ENCODE measurements around the gene SAMD4B. TPM values are rescaled to one million over a fixed set of nuclear protein-coding genes. Genes with fewer than 3 reads are reported as not detected.

Gene SAMD4B
- total RNA-seq, 4 donors from 2014 or later: 55.9 to 87.7 (median 73.2) TPM

DNA sequence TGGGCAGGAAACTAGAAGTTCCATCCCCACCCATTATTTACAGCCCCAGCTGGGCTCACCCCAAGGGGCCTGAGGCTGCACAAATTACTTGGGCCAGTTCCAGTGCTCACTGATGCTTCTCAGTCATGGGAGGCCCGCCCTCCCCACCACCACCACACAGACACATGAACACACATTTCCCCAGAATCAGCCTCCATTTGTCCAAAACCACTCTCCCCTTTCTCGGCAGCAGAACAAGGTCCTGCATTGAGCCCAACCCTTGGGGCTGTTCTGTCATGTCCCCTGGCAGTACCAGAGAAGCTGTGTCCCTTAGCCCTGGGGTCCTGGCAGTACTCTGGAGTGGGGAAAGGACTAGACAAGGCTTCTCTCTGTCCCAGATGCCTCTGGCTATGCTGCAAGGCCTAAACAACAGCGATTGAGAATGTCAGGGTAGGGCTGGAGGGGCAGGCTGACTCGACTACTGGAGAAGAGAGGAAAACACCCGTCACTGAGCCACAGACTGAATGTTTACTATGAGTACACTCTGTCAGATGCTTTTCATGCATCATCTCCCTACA is 21.8 kb downstream of the SAMD4B start:
- TF ChIP-seq, protein P1, sequence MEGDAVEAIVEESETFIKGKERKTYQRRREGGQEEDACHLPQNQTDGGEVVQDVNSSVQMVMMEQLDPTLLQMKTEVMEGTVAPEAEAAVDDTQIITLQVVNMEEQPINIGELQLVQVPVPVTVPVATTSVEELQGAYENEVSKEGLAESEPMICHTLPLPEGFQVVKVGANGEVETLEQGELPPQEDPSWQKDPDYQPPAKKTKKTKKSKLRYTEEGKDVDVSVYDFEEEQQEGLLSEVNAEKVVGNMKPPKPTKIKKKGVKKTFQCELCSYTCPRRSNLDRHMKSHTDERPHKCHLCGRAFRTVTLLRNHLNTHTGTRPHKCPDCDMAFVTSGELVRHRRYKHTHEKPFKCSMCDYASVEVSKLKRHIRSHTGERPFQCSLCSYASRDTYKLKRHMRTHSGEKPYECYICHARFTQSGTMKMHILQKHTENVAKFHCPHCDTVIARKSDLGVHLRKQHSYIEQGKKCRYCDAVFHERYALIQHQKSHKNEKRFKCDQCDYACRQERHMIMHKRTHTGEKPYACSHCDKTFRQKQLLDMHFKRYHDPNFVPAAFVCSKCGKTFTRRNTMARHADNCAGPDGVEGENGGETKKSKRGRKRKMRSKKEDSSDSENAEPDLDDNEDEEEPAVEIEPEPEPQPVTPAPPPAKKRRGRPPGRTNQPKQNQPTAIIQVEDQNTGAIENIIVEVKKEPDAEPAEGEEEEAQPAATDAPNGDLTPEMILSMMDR (IDR thresholded peaks at IDR 0.05): no peak
- peak; percentile 2 for ATAC-seq (ENCODE audit: low FRiP score)
- no peak for DNase-seq (ENCODE audit: low spot score)

DNA sequence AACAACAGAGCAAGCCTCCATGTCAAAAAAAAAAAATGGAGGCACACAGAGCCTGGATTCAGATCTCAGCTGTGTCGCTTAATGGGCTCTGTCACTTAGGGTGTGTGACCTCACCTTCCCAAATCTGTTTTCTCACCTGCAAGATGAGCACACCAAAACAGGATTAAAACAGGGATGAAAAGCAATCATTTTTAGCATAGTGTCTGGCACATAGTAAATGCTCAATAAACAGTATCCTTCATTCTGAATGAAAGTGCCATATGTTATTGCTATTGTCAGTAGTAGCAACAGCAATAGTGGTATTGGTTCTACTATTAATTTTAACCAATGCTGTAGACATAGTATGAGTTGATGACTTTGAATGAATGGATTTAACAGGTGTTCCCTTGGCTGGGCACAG is 23.3 kb downstream of the SAMD4B start:
- DNase-seq (ENCODE audit: low spot score): no peak
- ATAC-seq (ENCODE audit: low FRiP score): no peak
- TF ChIP-seq, protein P1 (IDR thresholded peaks at IDR 0.05): no peak

DNA sequence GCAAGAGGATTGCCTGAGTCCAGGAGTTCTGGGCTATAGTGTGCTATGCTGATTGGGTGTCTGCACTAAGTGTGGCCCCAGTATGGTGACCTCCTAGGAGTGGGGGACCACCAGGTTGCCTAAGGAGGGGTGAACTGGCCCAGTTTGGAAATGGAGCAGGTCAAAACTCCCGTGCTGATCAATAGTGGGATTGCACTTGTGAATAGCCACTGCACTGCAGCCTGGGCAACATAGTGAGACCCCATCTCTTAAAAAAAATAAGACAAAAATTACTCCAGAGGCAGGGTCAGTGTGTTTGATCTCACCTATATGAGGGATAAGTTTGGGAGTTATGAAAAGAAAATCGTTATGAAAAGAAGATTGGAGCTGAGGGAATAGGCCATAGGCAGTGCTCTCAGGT is 27.0 kb downstream of the SAMD4B start:
- DNase-seq (ENCODE audit: low spot score) (no peak), ATAC-seq (ENCODE audit: low FRiP score) (no peak)

DNA sequence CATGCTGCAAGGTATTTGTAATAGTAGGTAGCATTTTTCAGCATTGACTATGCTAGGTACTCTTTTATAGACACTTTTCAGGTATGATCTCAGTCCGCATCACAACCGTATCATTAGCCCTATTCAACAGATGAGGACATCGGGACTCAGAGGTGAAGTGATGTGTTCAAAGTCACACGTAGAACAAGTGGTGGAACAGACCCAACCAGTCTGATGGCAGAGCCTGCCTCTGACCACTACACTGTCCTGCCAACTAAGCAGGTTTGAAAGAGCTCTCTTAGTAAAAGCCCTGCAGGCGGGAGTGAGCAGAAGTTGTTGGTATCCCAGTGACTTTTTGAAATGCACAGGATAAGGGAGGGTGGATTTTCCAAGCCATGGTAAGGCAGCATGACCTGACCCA is 28.5 kb downstream of the SAMD4B start:
- no peak for DNase-seq (ENCODE audit: low spot score)
- TF ChIP-seq, protein P1 (IDR thresholded peaks at IDR 0.05): no peak
- ATAC-seq (ENCODE audit: low FRiP score): no peak

More for the DNA sequence above, 27.0 kb downstream of the SAMD4B start:
- TF ChIP-seq, protein P1 (IDR thresholded peaks at IDR 0.05): no peak

DNA sequence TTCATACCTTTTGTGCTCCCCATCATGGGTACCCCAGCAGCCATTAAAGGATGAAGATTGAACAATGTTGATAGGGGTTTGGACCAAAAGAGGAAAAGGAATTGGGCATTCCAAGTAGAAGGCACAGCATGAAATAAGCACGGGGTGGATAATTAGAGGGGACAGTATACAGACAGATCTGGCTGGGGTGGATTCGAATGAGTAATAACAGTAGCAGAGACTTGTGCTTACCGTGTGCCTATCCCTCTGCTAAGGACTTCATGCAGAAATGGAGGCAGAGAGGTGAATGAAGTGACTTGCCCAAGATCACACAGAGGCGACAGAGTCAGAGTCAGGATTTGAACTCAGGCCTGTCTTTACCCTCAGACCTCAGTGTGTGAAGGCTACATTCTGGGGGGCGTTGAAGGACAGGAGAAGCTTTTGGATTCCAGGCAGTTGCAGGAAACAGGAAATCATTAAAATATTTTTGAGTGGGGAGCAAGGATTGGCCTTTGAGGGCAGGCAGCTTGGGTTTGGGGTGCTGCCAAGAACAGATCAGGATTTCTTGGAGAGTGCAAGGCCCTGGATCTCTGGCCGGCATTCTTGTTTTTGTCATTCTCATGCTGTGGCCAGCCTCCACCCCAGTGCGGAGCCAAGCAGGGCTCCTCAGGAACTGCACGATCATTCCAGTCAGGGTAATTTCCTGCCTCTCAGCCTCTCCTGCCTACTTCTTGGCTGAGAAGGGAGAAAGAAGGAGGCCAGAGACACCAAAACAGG is 30.0 kb downstream of the SAMD4B start:
- peak; percentile 85 for ATAC-seq (ENCODE audit: low FRiP score)
- no peak for DNase-seq (ENCODE audit: low spot score)
- TF ChIP-seq, protein P1 (IDR thresholded peaks at IDR 0.05): no peak

DNA sequence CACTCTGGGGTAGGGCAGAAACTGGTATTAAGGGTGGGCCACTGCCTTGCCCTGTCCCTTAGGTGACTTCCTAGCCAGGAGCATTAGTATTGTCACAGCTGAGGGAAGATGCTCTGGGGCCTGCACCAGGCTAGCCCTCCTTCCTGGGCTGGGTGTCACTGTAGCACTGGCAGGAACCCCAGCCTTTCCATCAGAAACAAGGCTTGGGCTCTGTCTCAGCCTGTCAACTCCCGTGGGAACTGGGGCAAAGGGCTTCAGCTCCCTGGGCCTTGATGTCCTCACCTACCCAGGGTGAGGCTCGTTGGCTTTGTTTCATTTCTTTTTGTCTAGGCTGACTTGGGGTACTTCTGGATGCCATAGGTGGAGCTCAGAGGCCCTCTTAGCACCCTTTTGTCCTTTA is 30.7 kb downstream of the SAMD4B start:
- TF ChIP-seq, protein P1 (IDR thresholded peaks at IDR 0.05): no peak
- ATAC-seq (ENCODE audit: low FRiP score): peak; percentile 8
- no peak for DNase-seq (ENCODE audit: low spot score)

DNA sequence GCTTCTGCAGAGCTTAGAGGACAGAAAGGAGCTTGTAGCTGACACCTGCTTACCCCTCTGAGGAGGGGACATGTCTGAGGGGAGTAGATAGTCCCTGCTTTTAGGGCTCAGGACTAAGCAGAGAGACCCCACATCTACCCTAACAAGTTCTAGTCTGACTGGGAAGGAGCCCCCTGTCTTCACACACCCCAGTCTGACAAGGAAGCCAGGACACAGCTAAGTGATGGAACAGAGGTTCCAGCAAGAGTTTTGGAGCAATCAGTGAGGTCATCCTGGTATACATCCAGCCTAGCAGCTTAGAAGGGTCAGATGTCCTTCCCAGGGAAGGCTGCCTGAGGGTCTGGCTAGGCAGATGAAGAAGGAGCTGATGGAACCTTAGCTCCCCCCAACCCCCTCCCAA is 33.7 kb downstream of the SAMD4B start:
- TF ChIP-seq, protein P1 (IDR thresholded peaks at IDR 0.05): no peak
- ATAC-seq (ENCODE audit: low FRiP score) (no peak), DNase-seq (ENCODE audit: low spot score) (no peak)

All from omental fat pad (tissue), 4 donors.